Measurements from ENCODE around the gene DNAJB2.
"Not testable (repeated sequence)": the region's sequence is repeated elsewhere in the genome, so short reads cannot be mapped to it uniquely, and the experiment has no call there.

DNAJB2 gene

DNA sequence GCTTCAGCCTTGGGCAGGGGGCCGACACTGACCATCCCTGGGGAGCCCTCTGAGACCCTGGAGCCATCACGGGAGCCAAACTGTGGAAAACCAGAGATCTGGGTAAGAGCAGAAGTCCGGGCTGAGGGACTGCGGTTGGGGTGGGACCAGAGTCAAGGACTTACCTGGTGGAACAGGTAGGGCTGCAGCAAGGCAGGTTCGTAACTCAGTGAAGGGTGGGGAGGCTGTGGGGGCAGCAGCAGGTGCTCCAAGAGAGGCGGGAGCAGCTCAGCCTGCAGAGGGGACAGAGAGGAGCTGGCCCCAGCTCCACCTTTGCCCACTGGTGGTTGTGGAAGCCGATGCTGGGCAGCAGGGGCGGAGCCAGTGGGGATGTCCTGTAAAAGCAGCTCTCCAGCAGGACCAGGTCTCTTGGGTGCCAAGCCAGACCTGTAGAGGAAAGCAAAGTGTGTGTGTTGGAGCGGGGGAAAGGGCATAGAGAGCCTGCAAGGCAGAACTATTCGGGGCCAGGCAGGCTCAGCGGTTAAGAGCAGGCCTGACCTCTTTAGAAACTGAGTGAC is 23.3 kb downstream of the DNAJB2 start:
- DNase-seq = no peak

DNA sequence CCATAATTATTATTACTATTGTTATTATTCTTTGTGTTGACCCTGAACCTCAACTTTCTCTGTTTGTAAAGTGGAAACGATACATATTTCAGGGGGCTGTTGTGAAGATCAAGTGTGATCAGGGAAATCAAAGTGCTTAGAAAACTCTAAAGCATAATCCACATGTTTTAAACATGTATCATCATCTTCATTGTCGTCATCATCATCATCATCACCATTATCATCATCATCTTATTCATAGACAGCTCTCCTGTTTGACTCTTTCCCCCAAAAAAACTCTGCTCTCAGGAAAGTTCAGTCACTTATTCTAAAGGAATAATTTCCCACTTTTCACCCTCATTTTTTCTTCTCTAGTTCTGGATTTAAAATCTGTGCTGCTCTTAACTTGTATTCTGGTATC is 25.1 kb downstream of the DNAJB2 start:
- no peak for DNase-seq

DNA sequence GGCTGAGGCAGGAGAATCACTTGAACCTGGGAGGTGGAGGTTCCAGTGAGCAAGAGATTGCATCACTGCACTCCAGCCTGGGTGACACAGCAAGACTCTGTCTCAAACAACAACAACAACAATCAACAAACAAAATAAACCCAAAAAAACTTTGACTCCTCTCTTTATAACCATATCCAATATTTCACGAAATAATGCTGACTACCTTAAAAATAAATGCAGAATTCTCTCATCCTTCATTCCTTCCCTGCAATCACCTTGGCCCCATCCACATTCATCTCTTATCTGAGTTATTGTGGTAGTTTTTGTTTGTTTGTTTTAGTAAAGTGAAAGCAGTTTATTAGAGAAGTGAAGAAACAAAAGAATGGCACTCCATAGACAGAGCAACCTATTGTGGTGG is 26.9 kb downstream of the DNAJB2 start:
- DNase-seq = no peak

DNA sequence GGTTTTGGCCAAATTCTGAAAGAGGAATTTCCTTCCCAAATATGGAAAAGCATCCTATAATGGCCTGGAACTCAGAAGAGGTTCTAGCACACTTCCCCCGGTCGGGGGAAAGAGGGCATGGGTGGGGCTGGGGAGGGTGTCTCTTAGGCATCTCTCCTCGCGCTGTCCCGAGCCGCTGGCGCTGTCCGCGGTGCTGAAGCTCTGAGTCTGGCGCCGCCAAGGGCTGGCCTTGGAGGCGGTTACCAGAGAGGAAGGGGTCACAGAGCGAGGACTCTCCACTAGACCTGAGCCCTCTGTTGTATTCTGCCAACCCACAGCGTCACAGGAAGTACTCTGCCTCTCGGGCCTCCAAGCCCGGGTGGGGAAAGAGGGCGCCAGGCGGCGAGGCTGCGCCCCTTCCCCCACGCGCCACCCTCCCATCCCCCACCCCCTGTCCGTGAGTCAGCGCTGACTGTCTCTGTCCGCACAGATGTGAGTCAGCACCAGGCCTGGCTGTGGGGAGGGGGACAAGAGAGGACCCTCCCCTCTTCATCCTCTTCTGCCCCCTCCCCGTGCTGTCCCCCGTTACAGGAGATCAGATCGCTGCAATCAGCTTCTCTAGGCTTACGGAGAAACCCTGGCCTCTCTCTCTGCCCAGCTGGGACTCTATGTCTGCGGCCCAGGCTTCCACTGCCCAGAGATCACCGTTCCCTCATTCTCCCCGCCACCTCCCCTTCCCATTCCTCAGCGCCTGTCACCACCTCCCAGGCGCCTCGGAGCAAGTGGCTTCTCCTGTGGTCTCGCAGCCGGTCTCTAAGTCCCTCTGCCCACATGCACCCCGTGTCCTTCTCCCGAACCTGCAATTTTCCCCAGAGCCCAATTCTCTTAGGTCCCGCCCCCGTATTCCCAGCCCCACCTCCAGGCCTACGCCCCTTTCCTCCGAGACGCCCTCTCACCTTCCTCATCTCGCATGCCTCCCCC is 29.3 kb downstream of the DNAJB2 start:
- peak; percentile 88 for DNase-seq

DNA sequence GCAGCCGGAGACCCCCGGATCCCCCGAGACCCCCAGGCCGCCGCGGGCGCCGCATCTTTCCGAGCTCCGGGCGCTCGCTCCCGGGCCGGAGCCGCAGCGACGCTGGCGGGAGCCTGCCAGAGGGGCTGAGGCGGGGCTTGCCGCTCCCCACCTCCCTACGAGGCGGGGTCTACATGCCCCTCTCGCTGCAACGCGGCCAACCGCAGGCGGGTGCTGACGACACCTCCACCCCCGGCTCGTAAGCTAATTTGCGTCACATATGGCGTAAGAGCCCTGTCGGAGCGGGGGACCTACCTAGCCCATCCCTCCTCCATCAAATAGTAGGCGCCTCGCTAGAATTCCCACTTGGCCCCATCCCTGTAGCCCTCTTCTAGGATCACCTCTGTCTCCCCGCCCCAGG is 30.1 kb downstream of the DNAJB2 start, which contains the start of gene PTPRN:
Gene PTPRN, minus strand, starts transcription at position 124 of the 400 bp plus-strand sequence. Its CDS starts 69 bp downstream, at position 55.
- DNase-seq = peak; percentile 89

DNA sequence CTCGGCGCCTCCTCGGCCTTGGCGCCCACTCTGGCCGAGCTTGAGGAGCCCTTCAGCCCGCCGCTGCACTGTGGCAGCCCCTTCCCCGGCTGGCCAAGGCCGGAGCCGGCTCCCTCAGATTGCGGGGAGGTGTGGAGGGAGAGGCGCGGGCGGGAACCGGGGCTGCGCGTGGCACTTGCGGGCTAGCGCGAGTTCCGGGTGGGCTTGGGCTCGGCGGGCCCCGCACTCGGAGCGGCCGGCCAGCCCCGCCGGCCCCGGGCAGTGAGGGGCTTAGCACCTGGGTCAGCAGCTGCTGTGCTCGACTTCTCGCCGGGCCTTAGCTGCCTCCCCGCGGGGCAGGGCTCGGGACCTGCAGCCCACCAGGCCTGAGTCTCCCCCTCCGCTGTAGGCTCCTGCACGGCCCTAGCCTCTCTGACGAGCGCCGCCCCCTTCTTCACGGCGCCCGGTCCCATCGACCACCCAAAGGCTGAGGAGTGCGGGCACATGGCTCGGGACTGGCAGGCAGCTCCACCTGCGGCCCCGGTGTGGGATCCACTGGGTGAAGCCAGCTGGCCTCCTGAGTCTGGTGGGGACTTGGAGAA is 33.6 kb downstream of the DNAJB2 start:
- DNase-seq = not testable (repeated sequence)

DNA sequence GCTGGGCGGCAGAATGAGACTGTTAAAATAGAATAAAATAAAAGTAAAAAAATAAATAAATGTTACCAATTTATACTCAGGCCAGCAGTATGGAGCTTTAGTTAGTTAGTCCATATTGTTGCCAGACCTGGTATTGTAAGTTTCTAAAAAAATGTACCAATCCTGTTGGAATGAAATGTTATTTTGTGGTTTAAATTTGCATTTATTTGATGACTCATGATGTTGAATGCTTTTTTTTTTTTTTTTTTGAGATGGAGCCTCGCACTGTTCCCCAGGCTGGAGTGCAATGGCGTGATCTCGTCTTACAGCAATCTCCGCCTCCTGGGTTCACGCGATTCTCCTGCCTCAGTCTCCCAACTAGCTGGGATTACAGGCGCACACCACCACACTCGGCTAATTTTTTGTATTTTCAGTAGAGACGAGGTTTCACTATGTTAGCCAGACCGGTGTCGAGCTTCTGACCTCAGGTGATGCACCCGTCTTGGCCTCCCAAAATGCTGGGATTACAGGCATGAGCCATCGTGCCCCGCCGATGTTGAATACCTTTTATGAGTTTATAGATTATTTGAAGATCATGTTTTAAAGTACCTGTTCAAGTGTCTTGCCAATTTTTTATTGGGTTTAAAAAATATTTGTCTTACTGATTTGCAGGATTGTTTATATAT is 35.8 kb downstream of the DNAJB2 start:
- DNase-seq = peak; percentile 38

DNA sequence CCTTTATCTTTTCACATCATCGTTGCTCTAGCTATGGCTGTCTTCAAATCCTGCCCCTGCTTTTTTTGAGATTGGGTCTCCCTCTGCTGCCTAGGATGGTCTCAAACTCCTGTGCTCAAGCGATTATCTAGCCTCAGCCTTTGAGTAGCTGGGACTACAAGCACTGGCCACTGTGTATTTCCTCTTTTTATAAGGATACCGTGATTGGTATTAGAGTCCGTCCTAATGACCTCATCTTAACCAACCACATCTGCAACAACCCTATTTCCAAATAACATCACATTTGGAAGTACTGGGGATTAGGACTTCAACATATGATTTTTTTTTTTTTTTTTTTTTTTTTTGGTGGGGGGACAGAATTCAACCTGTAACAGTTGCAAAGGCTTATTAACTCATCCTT is 44.3 kb downstream of the DNAJB2 start:
- DNase-seq = no peak

DNA sequence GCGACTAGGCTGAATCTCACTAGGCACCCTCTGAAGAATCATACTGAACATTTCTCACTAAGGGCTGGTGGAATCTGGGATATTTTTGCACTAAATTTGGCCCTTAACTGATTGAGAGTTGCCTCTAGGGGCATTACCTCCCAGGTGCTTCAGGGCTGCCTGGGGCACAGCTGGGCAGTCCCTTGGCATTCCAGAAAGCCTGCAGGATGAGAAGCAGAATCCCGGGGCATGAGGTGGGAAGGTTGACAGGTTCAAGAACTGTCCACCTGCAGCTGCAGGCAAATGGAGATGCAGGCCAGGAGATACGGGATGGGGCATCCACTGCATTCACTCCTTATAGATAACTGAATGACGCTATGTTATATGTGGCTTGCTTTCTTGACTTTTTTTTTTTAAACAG is 46.0 kb downstream of the DNAJB2 start:
- DNase-seq = no peak

DNA sequence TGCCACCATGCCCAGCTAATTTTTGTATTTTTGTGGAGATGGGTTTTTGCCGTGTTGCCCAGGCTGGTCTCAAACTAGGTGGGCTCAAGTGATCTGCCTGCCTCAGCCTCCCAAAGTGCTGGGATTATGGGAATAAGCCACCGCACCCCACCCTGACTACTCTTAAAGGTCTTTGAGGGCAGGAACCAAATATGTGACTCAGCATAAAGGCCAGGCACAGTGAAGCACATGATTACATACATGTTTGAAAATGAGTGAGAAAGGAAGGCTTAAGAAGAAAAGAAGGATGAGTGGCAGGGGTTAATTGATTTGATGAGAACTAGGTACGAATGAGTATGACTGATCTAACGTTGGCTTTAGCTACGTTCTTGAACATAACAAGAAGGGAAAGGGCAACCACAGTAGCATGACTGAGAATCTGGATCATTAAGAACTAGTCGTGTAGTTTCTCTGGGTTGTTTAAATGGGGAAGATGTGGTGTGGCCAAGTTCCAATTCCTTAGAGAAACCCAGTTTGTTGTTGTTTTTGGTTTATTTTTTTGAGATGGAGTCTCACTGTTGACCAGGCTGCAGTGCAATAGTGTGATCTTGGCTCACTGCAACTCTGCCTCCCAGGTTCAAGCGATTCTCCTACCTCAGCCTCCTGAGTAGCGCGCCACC is 46.6 kb downstream of the DNAJB2 start:
- no peak for DNase-seq

DNA sequence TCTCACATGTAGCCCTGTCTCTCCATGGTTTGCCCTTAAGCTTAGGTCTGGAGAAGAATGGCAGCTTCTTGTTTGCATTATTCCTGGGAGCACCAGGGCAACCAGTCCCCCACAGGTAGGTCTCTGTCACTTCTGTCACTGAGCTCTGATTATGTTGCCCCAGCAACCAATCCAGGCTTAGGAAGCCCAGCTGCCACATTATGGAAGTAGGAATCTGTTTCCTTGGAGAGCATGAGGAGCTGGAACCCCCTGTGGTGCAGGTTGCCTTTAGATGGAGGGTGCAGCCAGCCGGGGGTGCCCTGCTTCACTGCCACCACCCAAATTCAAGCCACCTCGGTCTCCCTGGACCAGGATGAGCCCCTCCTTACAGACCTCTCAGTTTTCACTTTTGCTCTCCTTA is 48.6 kb downstream of the DNAJB2 start:
- DNase-seq = no peak

DNA sequence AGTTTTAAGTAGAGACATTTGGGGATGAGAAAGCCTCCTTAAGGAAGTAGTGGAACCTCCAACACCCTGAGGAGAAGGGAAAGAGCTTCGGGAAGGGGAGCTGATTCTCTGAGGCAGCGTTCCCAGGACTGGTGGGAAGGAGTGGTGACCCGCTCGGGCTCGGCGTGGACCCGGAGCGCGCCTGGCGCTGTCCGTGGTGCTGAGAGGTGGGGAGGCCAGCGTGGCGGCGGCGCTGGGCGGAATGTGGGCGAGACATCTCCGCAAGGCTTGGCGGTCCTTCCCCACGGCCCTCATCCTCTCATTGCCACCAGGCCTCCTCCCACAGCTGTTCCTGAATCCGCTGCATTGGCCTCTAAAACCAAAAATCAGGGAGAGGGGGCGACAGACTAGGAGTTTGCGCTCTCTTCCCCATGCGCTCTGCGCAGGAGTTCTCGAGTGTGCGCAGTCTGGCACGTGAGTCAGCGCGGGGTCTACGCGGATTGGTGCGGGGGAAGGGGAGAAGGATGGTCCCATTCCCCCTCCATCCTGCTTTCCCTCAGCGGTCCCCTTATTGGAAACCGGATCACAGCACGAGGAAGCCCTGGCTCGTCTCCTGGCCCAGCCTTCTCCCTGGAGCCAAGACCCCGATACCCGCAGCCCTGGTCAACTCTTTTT is 52.5 kb downstream of the DNAJB2 start:
- DNase-seq = peak; percentile 26

DNA sequence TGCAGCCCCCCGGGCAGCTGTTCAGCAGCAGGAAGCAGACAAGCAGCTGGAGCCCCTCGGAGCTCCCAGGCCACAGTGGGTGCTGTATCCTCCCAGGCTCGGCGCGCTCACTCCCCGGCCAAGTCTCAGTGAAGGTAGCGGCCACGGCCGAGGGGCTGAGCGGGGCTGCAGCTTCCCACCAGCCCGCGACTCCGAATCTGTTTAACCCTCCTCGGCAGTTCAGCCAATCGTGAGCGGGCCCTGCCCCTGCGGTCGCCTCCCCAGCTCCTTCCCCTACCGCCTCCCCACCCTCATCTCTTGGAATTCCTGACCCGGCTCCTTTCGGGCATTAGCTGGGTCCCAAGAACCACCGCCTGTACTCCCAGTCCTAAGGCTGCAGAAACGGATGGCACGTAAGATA is 53.4 kb downstream of the DNAJB2 start, which contains the start of gene RESP18:
Gene RESP18, minus strand, starts transcription at position 203 of the 400 bp plus-strand sequence.
- no peak for DNase-seq

DNA sequence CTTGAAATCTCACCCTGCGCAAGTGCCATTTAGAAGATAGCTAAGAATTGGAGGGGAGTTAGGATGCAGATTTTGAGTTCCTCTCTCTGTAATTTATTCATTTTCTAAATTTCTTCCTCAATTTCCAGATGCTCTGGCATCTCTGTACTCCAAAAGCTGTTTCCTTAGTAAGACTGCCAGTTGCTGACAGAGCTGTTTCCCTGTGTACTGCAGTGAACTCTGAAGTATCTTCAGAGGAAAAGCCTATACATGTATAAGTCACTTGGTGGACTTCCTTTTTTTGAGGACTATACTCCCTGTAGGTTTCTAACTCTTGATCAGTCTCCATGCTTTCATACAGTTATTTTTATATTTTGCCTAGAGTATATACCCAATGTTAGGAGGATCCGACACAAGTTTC is 54.9 kb downstream of the DNAJB2 start:
- no peak for DNase-seq

DNA sequence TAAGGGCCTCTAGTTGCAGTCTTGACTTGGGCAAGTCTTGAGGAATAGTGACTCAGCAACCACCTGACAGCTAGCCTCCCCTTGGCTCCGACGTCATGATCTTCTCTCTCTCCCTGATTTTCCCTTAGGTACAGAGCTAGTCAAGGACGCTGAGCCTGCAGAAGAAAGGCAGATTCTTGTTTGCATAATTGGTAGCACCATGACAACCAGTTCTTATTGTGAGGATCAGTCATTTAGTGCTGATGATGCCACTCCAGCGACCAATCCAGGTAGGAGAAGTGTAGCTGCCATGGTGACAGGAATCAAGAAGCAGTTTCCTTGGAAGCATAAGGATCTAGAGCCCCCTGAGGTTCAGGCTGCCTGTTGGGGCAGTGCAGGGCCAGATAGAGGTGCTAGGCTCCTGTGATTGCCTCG is 56.2 kb downstream of the DNAJB2 start:
- no peak for DNase-seq

All from fibroblast of skin of abdomen (primary cell).